ENCODE results near the gene REM2. TPM values are rescaled to one million over a fixed set of nuclear protein-coding genes. Genes with fewer than 3 reads are reported as not detected.

REM2 gene
- total and polyA plus RNA-seq, 4 donors: 0.08 to 0.14 (median 0.11) TPM; not detected in 1

GRCh38 chr14:22925513-22925912, 42.5 kb downstream of the REM2 start:
- H3K4me3 ChIP-seq (ENCODE audit: low read depth in 1 of 3, low read length in 3 of 3): no peak overlapping the region
- H3K9ac ChIP-seq (ENCODE audit: low read depth in 1 of 2, low read length in 2 of 2): no peak overlapping the region
- peaks cover 4 to 44% (median 36%) of the 10 kb centered on the region in 4 donors for H3K36me3 ChIP-seq (ENCODE audit: control insufficient read depth in 4 of 4, insufficient read depth in 3 of 4, low read depth in 1 of 4, low read length in 3 of 4)
- no peaks in the 10 kb centered on the region for H3K9me3 ChIP-seq (ENCODE audit: control insufficient read depth in 4 of 4, low read length in 3 of 4)
- H3K27me3 ChIP-seq (ENCODE audit: control insufficient read depth in 4 of 4, insufficient read depth in 4 of 4, low read length in 3 of 4): no peaks in the 10 kb centered on the region
- 96% methylated on average over 8 of the region's 8 CpGs for WGBS
- peaks cover 0 to 20% (median 12%) of the 10 kb centered on the region in 4 donors for H3K4me1 ChIP-seq (ENCODE audit: control insufficient read depth in 4 of 4, insufficient read depth in 4 of 4, low read length in 3 of 4)
- DNase-seq (ENCODE audit: low spot score): no peak
- H3K27ac ChIP-seq (ENCODE audit: low read depth in 1 of 2, low read length in 2 of 2): no peak overlapping the region
- TF ChIP-seq HNF4A (conservative IDR thresholded peaks at IDR 0.05) (no peak), ZBTB33 (IDR thresholded peaks at IDR 0.05) (no peak), EGR1 (IDR thresholded peaks at IDR 0.05; ENCODE audit: low read depth in 2 of 2) (no peak), RAD21 (IDR thresholded peaks at IDR 0.05) (no peak), NR2F2 (IDR thresholded peaks at IDR 0.05) (no peak), FOXA1 (IDR thresholded peaks at IDR 0.05) (no peak), SP1 (IDR thresholded peaks at IDR 0.05) (no peak), MAX (IDR thresholded peaks at IDR 0.05) (no peak)

GRCh38 chr14:22926316-22926715, 43.3 kb downstream of the REM2 start:
- Histone ChIP-seq H3K27ac (ENCODE audit: low read depth in 1 of 2, low read length in 2 of 2) (no peak overlapping the region), H3K9me3 (ENCODE audit: control insufficient read depth in 4 of 4, low read length in 3 of 4) (no peaks in the 10 kb centered on the region), H3K4me3 (ENCODE audit: low read depth in 1 of 3, low read length in 3 of 3) (no peak overlapping the region), H3K27me3 (ENCODE audit: control insufficient read depth in 4 of 4, insufficient read depth in 4 of 4, low read length in 3 of 4) (no peaks in the 10 kb centered on the region), H3K36me3 (ENCODE audit: control insufficient read depth in 4 of 4, insufficient read depth in 3 of 4, low read depth in 1 of 4, low read length in 3 of 4) (peaks cover 4 to 36% (median 30%) of the 10 kb centered on the region in 4 donors), H3K9ac (ENCODE audit: low read depth in 1 of 2, low read length in 2 of 2) (no peak overlapping the region), H3K4me1 (ENCODE audit: control insufficient read depth in 4 of 4, insufficient read depth in 4 of 4, low read length in 3 of 4) (peaks cover 0 to 22% (median 13%) of the 10 kb centered on the region in 4 donors)
- no peak for TF ChIP-seq MAX (IDR thresholded peaks at IDR 0.05)
- TF ChIP-seq NR2F2 (IDR thresholded peaks at IDR 0.05): no peak
- no peak for TF ChIP-seq TAF1 (conservative IDR thresholded peaks at IDR 0.05)
- TF ChIP-seq CTCF (IDR thresholded peaks at IDR 0.05; ENCODE audit: low read depth, low read length, missing input control): no peak
- TF ChIP-seq ATF3 (IDR thresholded peaks at IDR 0.05): no peak
- TF ChIP-seq RAD21 (IDR thresholded peaks at IDR 0.05): no peak
- no peak for TF ChIP-seq HNF4A (conservative IDR thresholded peaks at IDR 0.05)
- TF ChIP-seq REST (IDR thresholded peaks at IDR 0.05): no peak
- no peak for TF ChIP-seq GABPA (IDR thresholded peaks at IDR 0.05 in 1 of 2, conservative IDR thresholded peaks at IDR 0.05 in 1 of 2)
- no peak for TF ChIP-seq RXRA (IDR thresholded peaks at IDR 0.05)
- TF ChIP-seq EGR1 (IDR thresholded peaks at IDR 0.05; ENCODE audit: low read depth in 2 of 2): no peak
- TF ChIP-seq JUND (IDR thresholded peaks at IDR 0.05): no peak
- no peak for TF ChIP-seq ZBTB33 (IDR thresholded peaks at IDR 0.05)
- DNase-seq (ENCODE audit: low spot score): no peak
- WGBS: 88% methylated on average over 4 of the region's 4 CpGs

Data from liver (tissue), 9 donors.